Thyroid gland (tissue), 4 donors: ENCODE measurements around the gene IGF2BP1.
"Not testable (repeated sequence)": the region's sequence is repeated elsewhere in the genome, so short reads cannot be mapped to it uniquely, and the experiment has no call there.

ENCODE experiments used
- POLR2A ChIP-seq, 2 donors: fragments of 450-650 bp; IDR thresholded peaks; one replicate each; pipeline ENCODE4 v1.6.1; 2017; ENCODE audit warnings: antibody characterized with exemption in 2 of 2, mild to moderate bottlenecking in 2 of 2, moderate library complexity in 1 of 2
- TF ChIP-seq, protein P1 (sequence below), 6 experiments: fragments of 200-600 bp in 3 of 6; fragments of 450-650 bp in 3 of 6; sonication (generic) in 3 of 6; IDR thresholded peaks; one replicate each; pipeline ENCODE4 v1.5.1; 2016 to 2019; ENCODE audit warnings: antibody characterized with exemption in 6 of 6, mild to moderate bottlenecking in 2 of 6, inconsistent platforms in 1 of 6, moderate library complexity in 1 of 6

DNA sequence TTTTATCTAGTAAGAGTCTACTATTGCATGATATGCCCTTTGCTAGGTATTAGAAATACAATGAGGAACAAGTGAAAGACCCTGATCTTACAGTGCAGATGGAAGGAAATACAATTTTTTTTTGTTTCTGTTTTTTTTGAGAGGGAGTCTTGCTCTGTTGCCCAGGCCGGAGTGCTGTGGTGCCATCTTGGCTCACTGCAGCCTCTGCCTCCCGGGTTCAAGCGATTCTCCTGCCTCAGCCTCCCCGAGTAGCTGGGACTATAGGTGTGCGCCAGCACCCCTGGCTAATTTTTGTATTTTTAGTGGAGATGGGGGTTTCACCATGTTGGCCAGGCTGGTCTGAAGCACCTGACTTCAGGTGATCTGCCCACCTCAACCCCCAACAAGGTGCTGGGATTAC is 11.7 kb downstream of the IGF2BP1 start:
- TF ChIP-seq, protein P1, sequence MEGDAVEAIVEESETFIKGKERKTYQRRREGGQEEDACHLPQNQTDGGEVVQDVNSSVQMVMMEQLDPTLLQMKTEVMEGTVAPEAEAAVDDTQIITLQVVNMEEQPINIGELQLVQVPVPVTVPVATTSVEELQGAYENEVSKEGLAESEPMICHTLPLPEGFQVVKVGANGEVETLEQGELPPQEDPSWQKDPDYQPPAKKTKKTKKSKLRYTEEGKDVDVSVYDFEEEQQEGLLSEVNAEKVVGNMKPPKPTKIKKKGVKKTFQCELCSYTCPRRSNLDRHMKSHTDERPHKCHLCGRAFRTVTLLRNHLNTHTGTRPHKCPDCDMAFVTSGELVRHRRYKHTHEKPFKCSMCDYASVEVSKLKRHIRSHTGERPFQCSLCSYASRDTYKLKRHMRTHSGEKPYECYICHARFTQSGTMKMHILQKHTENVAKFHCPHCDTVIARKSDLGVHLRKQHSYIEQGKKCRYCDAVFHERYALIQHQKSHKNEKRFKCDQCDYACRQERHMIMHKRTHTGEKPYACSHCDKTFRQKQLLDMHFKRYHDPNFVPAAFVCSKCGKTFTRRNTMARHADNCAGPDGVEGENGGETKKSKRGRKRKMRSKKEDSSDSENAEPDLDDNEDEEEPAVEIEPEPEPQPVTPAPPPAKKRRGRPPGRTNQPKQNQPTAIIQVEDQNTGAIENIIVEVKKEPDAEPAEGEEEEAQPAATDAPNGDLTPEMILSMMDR (IDR thresholded peaks at IDR 0.05) = not testable (repeated sequence)
- not testable (repeated sequence) for TF ChIP-seq POLR2A (IDR thresholded peaks at IDR 0.05)
